Suprapubic skin (tissue), 4 donors: Measurements from ENCODE around the gene PAX7. TPM values are rescaled to one million over a fixed set of nuclear protein-coding genes. Genes with fewer than 3 reads are reported as not detected.

Experiments
- DNase-seq, 2 donors: peaks; one replicate each; pipeline ENCODE4 v3.0.0-alpha.2; 2019; ENCODE audit warnings: low spot score in 2 of 2
- H3K27ac ChIP-seq: fragments of 200-600 bp; sonication (generic); one replicate; pipeline ENCODE4 v1.5.1; 2019
- H3K27me3 ChIP-seq: fragments of 200-600 bp; sonication (generic); one replicate; pipeline ENCODE4 v1.5.1; 2019
- H3K36me3 ChIP-seq: fragments of 200-600 bp; sonication (generic); one replicate; pipeline ENCODE4 v1.5.1; 2019
- H3K4me1 ChIP-seq: fragments of 200-600 bp; sonication (generic); one replicate; pipeline ENCODE4 v1.5.1; 2019
- H3K4me3 ChIP-seq: fragments of 200-600 bp; sonication (generic); one replicate; pipeline ENCODE4 v1.5.1; 2019; ENCODE audit warnings: mild to moderate bottlenecking
- H3K9me3 ChIP-seq: fragments of 200-600 bp; sonication (generic); one replicate; pipeline ENCODE4 v1.5.1; 2019
- CTCF ChIP-seq, 2 donors: fragments of 200-600 bp in 1 of 2; fragments of 450-650 bp in 1 of 2; sonication (generic) in 1 of 2; IDR thresholded peaks; one replicate each; pipeline ENCODE4 v1.5.1; 2016 to 2019; ENCODE audit warnings: antibody characterized with exemption in 2 of 2, mild to moderate bottlenecking in 1 of 2, moderate library complexity in 1 of 2
- EP300 ChIP-seq: sonication (generic); formaldehyde crosslinking; IDR thresholded peaks from one replicate; pipeline ENCODE4 v1.6.1; 2017; ENCODE audit warnings: antibody characterized with exemption
- POLR2A ChIP-seq, 2 donors: fragments of 450-650 bp; IDR thresholded peaks; one replicate each; pipeline ENCODE4 v1.6.1; 2017; ENCODE audit warnings: antibody characterized with exemption in 2 of 2, mild to moderate bottlenecking in 2 of 2, moderate library complexity in 2 of 2
- POLR2AphosphoS5 ChIP-seq, 3 donors: sonication (generic); formaldehyde crosslinking; IDR thresholded peaks; one replicate each; pipeline ENCODE4 v1.6.1; 2017; ENCODE audit warnings: antibody characterized with exemption in 3 of 3
- WGBS: methylation state at CpG from one replicate; pipeline ENCODE4 v1.1.5; 2018; 5-methylcytosine and 5-hydroxymethylcytosine counted together
- total RNA-seq, 4 donors: library from RNA; depleted of rRNA; stranded (reverse); fragments of >200 nt; gene quantifications; one replicate each; pipeline ENCODE4 v1.1.0, GENCODE V29; 2016

PAX7 gene
- total RNA-seq, 4 donors from 2014 or later, result 0.08 TPM; not detected in 3

- no peak overlapping the region for H3K27ac ChIP-seq
- no peak overlapping the region for H3K4me3 ChIP-seq
- no peaks in the 10 kb centered on the region for H3K36me3 ChIP-seq
- no peaks in the 10 kb centered on the region for H3K4me1 ChIP-seq
- DNase-seq, result no peak
- no peaks in the 10 kb centered on the region for H3K9me3 ChIP-seq
- peaks cover 76% of the 10 kb centered on the region for H3K27me3 ChIP-seq
- TF ChIP-seq EP300 (no peak), POLR2AphosphoS5 (IDR thresholded peaks at IDR 0.05) (no peak), CTCF (IDR thresholded peaks at IDR 0.05) (no peak), POLR2A (IDR thresholded peaks at IDR 0.05) (no peak)
- 57% methylated on average over 18 of the region's 21 CpGs for WGBS
Observed at GRCh38 chr1:18703041-18703621, 72.5 kb downstream of the PAX7 start.

- Histone ChIP-seq H3K4me1 (no peaks in the 10 kb centered on the region), H3K27ac (no peak overlapping the region), H3K9me3 (no peaks in the 10 kb centered on the region), H3K4me3 (no peak overlapping the region), H3K27me3 (peaks cover 67% of the 10 kb centered on the region), H3K36me3 (no peaks in the 10 kb centered on the region)
- 36% methylated on average over 11 of the region's 12 CpGs for WGBS
- no peak for TF ChIP-seq EP300
- TF ChIP-seq POLR2A (IDR thresholded peaks at IDR 0.05), result no peak
- no peak for TF ChIP-seq CTCF (IDR thresholded peaks at IDR 0.05)
- TF ChIP-seq POLR2AphosphoS5 (IDR thresholded peaks at IDR 0.05), result no peak
- no peak for DNase-seq
Observed at GRCh38 chr1:18705811-18706210, 75.2 kb downstream of the PAX7 start.

GRCh38 chr1:18707696-18708257, 77.1 kb downstream of the PAX7 start:
- no peak for DNase-seq
- Histone ChIP-seq H3K27ac (no peak overlapping the region), H3K36me3 (no peaks in the 10 kb centered on the region), H3K4me3 (no peak overlapping the region), H3K4me1 (no peaks in the 10 kb centered on the region), H3K27me3 (peaks cover 65% of the 10 kb centered on the region), H3K9me3 (no peaks in the 10 kb centered on the region)
- no peak for TF ChIP-seq EP300
- no peak for TF ChIP-seq CTCF (IDR thresholded peaks at IDR 0.05)
- TF ChIP-seq POLR2AphosphoS5 (IDR thresholded peaks at IDR 0.05), result no peak
- no peak for TF ChIP-seq POLR2A (IDR thresholded peaks at IDR 0.05)
- 81% methylated on average over 6 of the region's 6 CpGs for WGBS

GRCh38 chr1:18710002-18710401, 79.4 kb downstream of the PAX7 start:
- Histone ChIP-seq H3K36me3 (no peaks in the 10 kb centered on the region), H3K4me3 (no peak overlapping the region), H3K27ac (no peak overlapping the region), H3K9me3 (no peaks in the 10 kb centered on the region), H3K4me1 (no peaks in the 10 kb centered on the region), H3K27me3 (peaks cover 57% of the 10 kb centered on the region)
- DNase-seq, result no peak
- 59% methylated on average over 3 of the region's 3 CpGs for WGBS
- TF ChIP-seq POLR2AphosphoS5 (IDR thresholded peaks at IDR 0.05) (no peak), POLR2A (IDR thresholded peaks at IDR 0.05) (no peak), EP300 (no peak), CTCF (IDR thresholded peaks at IDR 0.05) (no peak)

GRCh38 chr1:18711003-18711402, 80.4 kb downstream of the PAX7 start:
- TF ChIP-seq POLR2AphosphoS5 (IDR thresholded peaks at IDR 0.05) (no peak), CTCF (IDR thresholded peaks at IDR 0.05) (no peak), EP300 (no peak), POLR2A (IDR thresholded peaks at IDR 0.05) (no peak)
- 44% methylated on average over 7 of the region's 8 CpGs for WGBS
- DNase-seq, result no peak
- H3K9me3 ChIP-seq, result no peaks in the 10 kb centered on the region
- peaks cover 57% of the 10 kb centered on the region for H3K27me3 ChIP-seq
- no peaks in the 10 kb centered on the region for H3K4me1 ChIP-seq
- H3K27ac ChIP-seq, result no peak overlapping the region
- H3K36me3 ChIP-seq, result no peaks in the 10 kb centered on the region
- H3K4me3 ChIP-seq, result no peak overlapping the region
